D721Med (cell line): Measurements from ENCODE around the gene NBDY.
"Not testable (repeated sequence)": the region's sequence is repeated elsewhere in the genome, so short reads cannot be mapped to it uniquely, and the experiment has no call there.

Experiments used
- DNase-seq: peaks from one replicate; pipeline ENCODE4 v3.0.0; 2011; ENCODE audit warnings: low spot score; ENCODE audit not compliant: insufficient read length
- FAIRE-seq: peaks from 2 replicates; lab custom pipeline; 2011; peaks lifted over from hg19 to GRCh38; lab: Jason Lieb, UNC
- CTCF ChIP-seq: IDR thresholded peaks from 2 replicates; pipeline ENCODE4 v1.5.1; 2012; ENCODE audit warnings: mild to moderate bottlenecking, control low read depth; ENCODE audit not compliant: insufficient read depth; ENCODE audit errors: missing control alignments

NBDY gene

DNA sequence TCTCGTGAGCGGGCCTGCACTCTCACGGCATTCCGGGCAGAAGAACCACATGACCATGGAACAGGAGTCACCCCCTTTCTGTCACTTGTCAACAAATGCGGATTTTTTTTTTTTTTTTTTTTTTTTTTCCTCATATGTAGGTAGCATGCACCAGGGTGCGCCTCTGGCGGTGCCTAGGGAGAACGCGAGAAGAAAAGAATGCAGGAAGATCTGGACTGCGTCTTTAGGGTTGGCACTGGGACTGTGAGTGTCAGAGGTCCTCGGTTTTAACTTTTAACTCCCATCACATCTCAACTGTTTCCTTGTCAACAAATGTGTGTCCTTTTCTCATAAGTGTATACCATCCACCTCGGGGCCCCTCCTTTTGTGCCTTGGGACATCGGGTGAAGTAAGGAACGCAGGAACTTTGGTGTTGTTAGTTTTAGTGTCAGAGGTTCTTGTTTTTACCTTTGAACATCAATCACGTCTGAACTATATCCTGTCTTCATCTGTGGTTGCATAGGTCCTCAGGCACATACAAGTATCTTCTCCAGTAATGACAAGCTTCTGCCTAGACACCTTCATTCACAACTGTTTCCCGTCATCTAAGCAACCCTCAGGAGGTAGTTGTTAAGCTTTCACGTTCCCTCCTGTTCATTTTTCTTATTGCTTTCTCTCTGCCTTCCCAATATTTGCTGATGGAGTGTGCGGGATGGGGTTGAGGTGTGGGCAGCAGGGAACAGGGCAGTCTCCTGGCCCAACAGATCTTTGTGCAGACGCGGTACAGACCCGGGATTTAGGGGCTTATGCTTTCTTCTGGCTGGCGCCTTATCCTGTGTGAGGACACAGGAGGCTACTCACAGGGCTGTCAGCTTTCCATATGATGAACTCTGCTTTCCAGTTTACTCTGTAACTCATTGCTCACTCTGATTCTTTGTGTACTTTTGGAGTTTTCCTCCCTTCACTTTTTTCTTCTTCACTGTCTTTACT is 51.9 kb downstream of the NBDY start:
- DNase-seq, FAIRE-seq: not testable (repeated sequence)

DNA sequence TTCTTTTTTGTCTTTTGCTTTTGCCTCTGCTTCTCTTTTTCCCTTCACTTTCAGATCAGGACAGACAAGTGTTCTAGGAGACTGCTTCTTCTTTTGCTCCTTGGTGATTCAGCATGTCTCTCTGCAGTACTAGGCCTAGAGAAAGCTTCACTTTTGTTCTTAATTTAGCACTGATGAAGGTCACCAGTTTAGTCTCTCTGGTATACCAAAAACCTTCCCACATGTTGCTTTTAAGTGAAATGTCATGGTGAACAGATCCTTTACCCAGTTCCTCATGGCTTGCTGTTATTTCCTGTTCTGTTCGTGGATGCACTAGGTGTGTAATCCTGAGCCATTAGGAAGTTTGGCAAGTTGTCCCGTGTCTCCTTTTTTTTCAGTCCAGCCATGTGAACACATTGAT is 53.3 kb downstream of the NBDY start:
- FAIRE-seq = no peak
- TF ChIP-seq CTCF = no peak
- no peak for DNase-seq

DNA sequence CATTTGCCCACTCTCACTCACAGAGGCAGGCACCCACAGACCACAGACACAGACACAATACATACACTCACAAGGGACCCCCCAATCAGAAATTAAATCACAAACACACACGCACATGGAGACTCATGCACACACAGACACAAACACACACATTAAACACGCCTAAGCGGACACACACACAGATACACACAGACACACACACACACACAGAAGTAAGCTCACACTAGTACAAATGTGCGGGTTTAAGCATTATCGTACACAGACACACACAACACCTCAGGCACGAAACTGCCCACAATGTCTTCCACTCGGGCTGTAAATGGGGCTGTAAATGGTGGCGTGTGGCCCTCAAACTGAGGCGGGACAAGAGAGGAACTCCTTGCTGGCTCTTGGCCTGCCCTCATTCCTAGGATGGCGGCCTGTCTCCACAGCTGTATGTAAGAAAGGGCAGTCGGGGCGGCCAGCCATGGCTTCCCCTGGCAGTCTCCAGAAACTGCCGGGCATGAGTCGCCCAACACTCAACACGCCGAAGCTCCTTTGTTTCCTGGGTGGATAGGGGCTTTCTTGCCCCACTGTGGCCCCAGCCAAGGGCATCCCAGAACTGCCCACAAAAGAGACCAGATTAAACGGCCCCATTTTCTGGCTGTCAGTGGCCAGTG is 53.9 kb downstream of the NBDY start:
- DNase-seq = no peak
- TF ChIP-seq CTCF = no peak
- FAIRE-seq = no peak

GRCh38 chrX:56783450-56783831 is 54.4 kb downstream of the NBDY start:
- no peak for FAIRE-seq
- DNase-seq = no peak

GRCh38 chrX:56783996-56784620 is 55.1 kb downstream of the NBDY start:
- FAIRE-seq (no peak), DNase-seq (no peak)
- TF ChIP-seq CTCF = no peak

More at GRCh38 chrX:56783450-56783831, 54.4 kb downstream of the NBDY start:
- no peak for TF ChIP-seq CTCF

GRCh38 chrX:56784666-56785065 is 55.6 kb downstream of the NBDY start:
- FAIRE-seq = no peak
- DNase-seq = no peak
- TF ChIP-seq CTCF = no peak

GRCh38 chrX:56785442-56785841 is 56.4 kb downstream of the NBDY start:
- no peak for TF ChIP-seq CTCF
- FAIRE-seq (no peak), DNase-seq (no peak)
